NCI-H345 treated with DMSO at 0.1 percent for 48 hours (cell line): ENCODE data around the gene CERK.
"Not testable (repeated sequence)": the region's sequence is repeated elsewhere in the genome, so short reads cannot be mapped to it uniquely, and the experiment has no call there.

Source experiments
- DNase-seq: peaks from one replicate; lab custom pipeline; 2025; ENCODE audit not compliant: unreplicated experiment; lab: John Stamatoyannopoulos, UW

Gene CERK

GRCh38 chr22:46737976-46738646 is at the start of gene CERK:
Gene CERK (minus strand): TSS chr22:46738252. CDS start chr22:46738148, 104 bp downstream.
- no peak for DNase-seq

- no peak for DNase-seq
These were observed 45.7 kb upstream of the CERK start for GRCh38 chr22:46783721-46784120.

GRCh38 chr22:46782200-46782599 is 44.1 kb upstream of the CERK start:
- DNase-seq: not testable (repeated sequence)

- DNase-seq: no peak
These were observed 43.2 kb upstream of the CERK start for GRCh38 chr22:46781291-46781690.

- DNase-seq: no peak
These were observed 42.4 kb upstream of the CERK start for GRCh38 chr22:46780453-46780852.

GRCh38 chr22:46779651-46780050 is 41.6 kb upstream of the CERK start:
- no peak for DNase-seq

- no peak for DNase-seq
These were observed 41.0 kb upstream of the CERK start for GRCh38 chr22:46779023-46779422.

GRCh38 chr22:46777609-46777970 is 39.5 kb upstream of the CERK start:
- no peak for DNase-seq

GRCh38 chr22:46776876-46777608 is 39.0 kb upstream of the CERK start:
- DNase-seq: no peak

- no peak for DNase-seq
These were observed 38.1 kb upstream of the CERK start for GRCh38 chr22:46775850-46776826.

- no peak for DNase-seq
These were observed 37.2 kb upstream of the CERK start for GRCh38 chr22:46774980-46775849.

- no peak for DNase-seq
These were observed 36.4 kb upstream of the CERK start for GRCh38 chr22:46774253-46774979.

GRCh38 chr22:46773076-46773475 is 35.0 kb upstream of the CERK start:
- no peak for DNase-seq

- no peak for DNase-seq
These were observed 32.7 kb upstream of the CERK start for GRCh38 chr22:46770726-46771125.

GRCh38 chr22:46770151-46770641 is 32.1 kb upstream of the CERK start:
- DNase-seq: no peak

- DNase-seq: no peak
These were observed 31.7 kb upstream of the CERK start for GRCh38 chr22:46769706-46770105.

GRCh38 chr22:46769191-46769675 is 31.2 kb upstream of the CERK start:
- peak; percentile 68 for DNase-seq

- DNase-seq: no peak
These were observed 29.4 kb upstream of the CERK start for GRCh38 chr22:46767249-46767985.

GRCh38 chr22:46766611-46767010 is 28.6 kb upstream of the CERK start:
- DNase-seq: no peak
